ENCODE data around the gene ACTG1. TPM values are rescaled to one million over a fixed set of nuclear protein-coding genes. Genes with fewer than 3 reads are reported as not detected.

The ACTG1 gene
- total RNA-seq, 4 donors from 2014 or later, result 322 to 934 (median 415) TPM

- in situ Hi-C loops (cut with MboI; ENCODE audit: low sequenced_read_pairs in 4 of 4), result loop anchor here in 1 of 4 donors (25.0 kb wide), 1 partner anchor 215 kb away; no protein-coding TSS in a partner anchor
- DNase-seq (no peak), ATAC-seq (no peak)
- Histone ChIP-seq H3K4me3 (no peak overlapping the region), H3K27ac (no peak overlapping the region), H3K9me3 (no peaks in the 10 kb centered on the region), H3K4me1 (peaks cover 10 to 13% of the 10 kb centered on the region in 2 donors), H3K36me3 (no peaks in the 10 kb centered on the region), H3K27me3 (no peaks in the 10 kb centered on the region)
- TF ChIP-seq POLR2A (IDR thresholded peaks at IDR 0.05) (no peak), CTCF (IDR thresholded peaks at IDR 0.05 in 4 of 5, conservative IDR thresholded peaks at IDR 0.05 in 1 of 5) (no peak)
- intact Hi-C loops (cut with DNase I; ENCODE audit: low total_unique reads), result no loop called here
These were observed 35.4 kb downstream of the ACTG1 start for GRCh38 chr17:81477173-81477572.

DNA sequence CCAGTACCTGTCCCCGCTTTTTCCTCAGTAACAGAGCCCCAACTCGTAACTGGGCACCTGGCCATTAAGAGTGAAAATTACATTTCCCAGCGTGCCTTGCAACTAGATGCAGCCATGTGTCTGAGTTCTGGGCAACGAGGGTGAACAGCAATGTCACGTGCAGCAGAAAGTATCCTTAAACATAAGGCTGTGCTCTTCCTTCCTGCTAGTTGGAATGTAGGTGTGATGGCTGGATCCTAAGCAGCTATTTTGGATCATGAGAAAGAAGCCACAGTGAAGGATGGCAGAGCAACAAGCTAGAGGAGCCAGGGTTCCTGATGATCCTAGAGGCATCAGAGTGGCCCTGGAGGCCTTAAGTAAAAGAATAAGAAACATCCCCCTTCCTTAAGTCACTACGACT, 36.0 kb downstream of the ACTG1 start:
- Histone ChIP-seq H3K27ac (no peak overlapping the region), H3K9me3 (no peaks in the 10 kb centered on the region), H3K4me3 (no peak overlapping the region), H3K4me1 (peaks cover 9 to 10% of the 10 kb centered on the region in 2 donors), H3K36me3 (no peaks in the 10 kb centered on the region), H3K27me3 (no peaks in the 10 kb centered on the region)
- no peak for DNase-seq
- ATAC-seq, result no peak
- intact Hi-C loops (cut with DNase I; ENCODE audit: low total_unique reads) (no loop called here), in situ Hi-C loops (cut with MboI; ENCODE audit: low sequenced_read_pairs in 4 of 4) (loop anchor here in 1 of 4 donors (25.0 kb wide), 1 partner anchor 214 kb away; no protein-coding TSS in a partner anchor)
- TF ChIP-seq CTCF (IDR thresholded peaks at IDR 0.05 in 4 of 5, conservative IDR thresholded peaks at IDR 0.05 in 1 of 5), result no peak
- no peak for TF ChIP-seq POLR2A (IDR thresholded peaks at IDR 0.05)

DNA sequence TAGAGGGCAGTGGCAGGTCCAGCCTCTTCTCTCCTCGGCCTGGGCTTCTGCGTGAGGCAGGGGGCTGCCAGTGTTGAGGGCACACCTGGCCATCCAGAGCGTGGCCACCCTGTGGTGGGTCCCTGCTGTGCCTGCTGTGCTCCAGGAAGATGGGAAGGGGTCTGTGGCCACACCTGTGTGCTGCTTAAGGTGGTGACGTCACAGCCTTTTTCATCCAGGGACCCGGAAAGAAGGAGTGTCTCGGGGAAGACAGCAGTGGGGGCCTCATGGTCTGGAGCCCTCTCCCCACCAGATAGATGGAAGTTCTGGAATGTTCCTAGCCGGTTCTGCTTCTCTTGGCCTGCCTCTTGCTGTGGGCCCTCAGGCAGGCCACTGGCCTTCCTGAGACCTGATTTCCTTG, 36.5 kb downstream of the ACTG1 start:
- no peak for TF ChIP-seq POLR2A (IDR thresholded peaks at IDR 0.05)
- no peak for TF ChIP-seq CTCF (IDR thresholded peaks at IDR 0.05 in 4 of 5, conservative IDR thresholded peaks at IDR 0.05 in 1 of 5)
- no peak overlapping the region for H3K4me3 ChIP-seq
- no peak for ATAC-seq
- H3K9me3 ChIP-seq, result no peaks in the 10 kb centered on the region
- H3K27me3 ChIP-seq, result no peaks in the 10 kb centered on the region
- no peak for DNase-seq
- intact Hi-C loops (cut with DNase I; ENCODE audit: low total_unique reads), result no loop called here
- H3K27ac ChIP-seq, result no peak overlapping the region
- in situ Hi-C loops (cut with MboI; ENCODE audit: low sequenced_read_pairs in 4 of 4), result loop anchor here in 1 of 4 donors (25.0 kb wide), 1 partner anchor 214 kb away; no protein-coding TSS in a partner anchor
- peaks cover 9 to 15% of the 10 kb centered on the region in 2 donors for H3K4me1 ChIP-seq
- no peaks in the 10 kb centered on the region for H3K36me3 ChIP-seq

GRCh38 chr17:81474958-81475357, 37.6 kb downstream of the ACTG1 start:
- TF ChIP-seq POLR2A (IDR thresholded peaks at IDR 0.05) (no peak), CTCF (IDR thresholded peaks at IDR 0.05 in 4 of 5, conservative IDR thresholded peaks at IDR 0.05 in 1 of 5) (no peak)
- in situ Hi-C loops (cut with MboI; ENCODE audit: low sequenced_read_pairs in 4 of 4) (loop anchor here in 1 of 4 donors (25.0 kb wide), 1 partner anchor 213 kb away; no protein-coding TSS in a partner anchor), intact Hi-C loops (cut with DNase I; ENCODE audit: low total_unique reads) (no loop called here)
- ATAC-seq (no peak), DNase-seq (no peak)
- Histone ChIP-seq H3K4me3 (no peak overlapping the region), H3K9me3 (no peaks in the 10 kb centered on the region), H3K27ac (no peak overlapping the region), H3K36me3 (no peaks in the 10 kb centered on the region), H3K4me1 (peaks cover 0 to 15% of the 10 kb centered on the region in 2 donors), H3K27me3 (no peaks in the 10 kb centered on the region)

GRCh38 chr17:81473019-81473418, 39.6 kb downstream of the ACTG1 start:
- DNase-seq (no peak), ATAC-seq (no peak)
- peaks cover 0 to 15% of the 10 kb centered on the region in 2 donors for H3K4me1 ChIP-seq
- H3K27me3 ChIP-seq, result no peaks in the 10 kb centered on the region
- H3K9me3 ChIP-seq, result no peaks in the 10 kb centered on the region
- H3K4me3 ChIP-seq, result no peak overlapping the region
- in situ Hi-C loops (cut with MboI; ENCODE audit: low sequenced_read_pairs in 4 of 4), result no loop called here
- no peaks in the 10 kb centered on the region for H3K36me3 ChIP-seq
- H3K27ac ChIP-seq, result no peak overlapping the region
- TF ChIP-seq POLR2A (IDR thresholded peaks at IDR 0.05) (no peak), CTCF (IDR thresholded peaks at IDR 0.05 in 4 of 5, conservative IDR thresholded peaks at IDR 0.05 in 1 of 5) (no peak)
- intact Hi-C loops (cut with DNase I; ENCODE audit: low total_unique reads), result no loop called here
